ENCODE results near the gene PTPN14.
"Not testable (repeated sequence)": the region's sequence is repeated elsewhere in the genome, so short reads cannot be mapped to it uniquely, and the experiment has no call there.

PTPN14 gene

GRCh38 chr1:214523124-214523824, 28.1 kb downstream of the PTPN14 start:
- H3K27ac Mint-ChIP-seq, result peak overlapping the region; percentile 23
- H3K9me3 Mint-ChIP-seq, result peaks cover 8% of the 10 kb centered on the region
- peaks cover 83% of the 10 kb centered on the region for H3K4me1 Mint-ChIP-seq
- H3K36me3 Mint-ChIP-seq (ENCODE audit: low read depth), result peaks cover 21% of the 10 kb centered on the region
- H3K4me3 Mint-ChIP-seq, result no peak overlapping the region
- H3K27me3 Mint-ChIP-seq (ENCODE audit: low read depth, poor library complexity), result peaks cover 5% of the 10 kb centered on the region
- no peak for DNase-seq
- TF ChIP-seq, protein P1, sequence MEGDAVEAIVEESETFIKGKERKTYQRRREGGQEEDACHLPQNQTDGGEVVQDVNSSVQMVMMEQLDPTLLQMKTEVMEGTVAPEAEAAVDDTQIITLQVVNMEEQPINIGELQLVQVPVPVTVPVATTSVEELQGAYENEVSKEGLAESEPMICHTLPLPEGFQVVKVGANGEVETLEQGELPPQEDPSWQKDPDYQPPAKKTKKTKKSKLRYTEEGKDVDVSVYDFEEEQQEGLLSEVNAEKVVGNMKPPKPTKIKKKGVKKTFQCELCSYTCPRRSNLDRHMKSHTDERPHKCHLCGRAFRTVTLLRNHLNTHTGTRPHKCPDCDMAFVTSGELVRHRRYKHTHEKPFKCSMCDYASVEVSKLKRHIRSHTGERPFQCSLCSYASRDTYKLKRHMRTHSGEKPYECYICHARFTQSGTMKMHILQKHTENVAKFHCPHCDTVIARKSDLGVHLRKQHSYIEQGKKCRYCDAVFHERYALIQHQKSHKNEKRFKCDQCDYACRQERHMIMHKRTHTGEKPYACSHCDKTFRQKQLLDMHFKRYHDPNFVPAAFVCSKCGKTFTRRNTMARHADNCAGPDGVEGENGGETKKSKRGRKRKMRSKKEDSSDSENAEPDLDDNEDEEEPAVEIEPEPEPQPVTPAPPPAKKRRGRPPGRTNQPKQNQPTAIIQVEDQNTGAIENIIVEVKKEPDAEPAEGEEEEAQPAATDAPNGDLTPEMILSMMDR (IDR thresholded peaks at IDR 0.05), result no peak

DNA sequence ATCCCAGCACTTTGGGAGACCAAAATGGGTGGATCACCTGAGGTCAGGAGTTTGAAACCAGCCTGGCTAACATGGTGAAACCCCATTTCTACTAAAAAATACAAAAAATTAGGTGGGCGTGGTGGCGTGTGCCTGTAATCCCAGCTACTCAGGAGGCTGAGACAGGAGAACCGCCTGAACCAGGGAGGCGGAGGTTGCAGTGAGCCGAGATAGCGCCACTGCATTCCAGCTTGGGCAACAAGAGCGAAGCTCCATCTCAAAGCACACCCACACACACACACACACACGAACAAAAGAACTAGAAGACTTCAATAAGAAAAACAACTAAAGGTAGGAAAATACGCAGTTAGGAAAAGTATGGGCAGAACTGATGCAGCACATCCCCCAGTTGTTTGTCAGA, 29.9 kb downstream of the PTPN14 start:
- not testable (repeated sequence) for H3K4me3 Mint-ChIP-seq; H3K27me3 Mint-ChIP-seq (ENCODE audit: low read depth, poor library complexity); DNase-seq; H3K9me3 Mint-ChIP-seq
- Mint-ChIP-seq H3K4me1 (peaks cover 82% of the 10 kb centered on the region), H3K36me3 (ENCODE audit: low read depth) (peaks cover 21% of the 10 kb centered on the region), H3K27ac (peak overlapping the region; percentile 26)

DNA sequence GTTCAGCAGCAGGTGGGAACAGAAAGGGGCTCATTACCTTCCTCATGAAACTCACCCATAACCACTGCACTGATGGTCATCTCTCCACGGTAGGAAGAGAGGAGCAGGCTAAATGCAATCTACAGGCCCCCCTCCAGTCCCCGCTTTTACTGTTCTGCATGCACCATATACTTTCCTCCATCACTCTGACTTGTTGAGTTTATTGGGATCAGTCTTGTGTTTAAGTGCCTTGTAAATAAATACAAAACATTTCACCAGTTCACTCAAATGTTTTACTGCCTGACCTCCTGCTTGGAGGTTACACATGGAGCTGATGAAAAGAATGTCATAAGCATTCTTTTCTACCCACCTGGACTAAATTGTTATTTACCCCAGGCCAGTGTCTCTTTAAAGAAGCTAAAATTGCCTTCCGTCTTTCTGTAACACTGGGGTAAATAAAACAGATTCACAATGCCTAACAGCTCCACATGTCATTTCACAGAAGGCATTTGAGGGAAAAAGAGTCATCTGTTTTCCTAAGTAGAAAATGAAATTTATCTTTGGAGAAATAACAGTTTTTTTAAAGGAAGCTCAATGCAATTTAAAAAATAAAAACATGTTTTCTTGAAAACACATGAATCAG, 30.7 kb downstream of the PTPN14 start:
- Mint-ChIP-seq H3K9me3 (peaks cover 8% of the 10 kb centered on the region), H3K4me1 (peaks cover 82% of the 10 kb centered on the region), H3K36me3 (ENCODE audit: low read depth) (peaks cover 21% of the 10 kb centered on the region), H3K27ac (no peak overlapping the region), H3K4me3 (no peak overlapping the region), H3K27me3 (ENCODE audit: low read depth, poor library complexity) (peaks cover 5% of the 10 kb centered on the region)
- DNase-seq, result no peak
- TF ChIP-seq, protein P1 (IDR thresholded peaks at IDR 0.05), result no peak

DNA sequence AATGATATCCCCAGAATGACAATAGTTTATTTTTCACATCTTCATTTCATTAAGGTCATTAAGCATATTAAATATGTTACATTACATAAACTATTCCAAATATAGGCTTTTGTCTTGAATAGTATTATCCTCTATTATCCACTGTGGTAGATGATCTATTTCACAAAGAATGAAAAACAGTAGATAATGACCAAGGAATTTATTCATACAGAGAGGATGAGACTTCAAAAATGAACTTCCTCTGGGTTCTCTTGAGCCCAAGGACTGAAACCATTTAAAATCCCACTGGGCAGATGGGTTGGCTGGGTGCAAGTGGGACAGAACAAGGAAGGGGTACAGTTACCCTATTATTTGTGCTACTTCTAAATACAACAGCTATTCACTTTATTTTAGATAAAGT, 33.0 kb downstream of the PTPN14 start:
- peaks cover 23% of the 10 kb centered on the region for H3K36me3 Mint-ChIP-seq (ENCODE audit: low read depth)
- H3K27ac Mint-ChIP-seq, result no peak overlapping the region
- H3K4me1 Mint-ChIP-seq, result peaks cover 92% of the 10 kb centered on the region
- DNase-seq, result no peak
- H3K9me3 Mint-ChIP-seq, result peaks cover 8% of the 10 kb centered on the region
- peaks cover 5% of the 10 kb centered on the region for H3K27me3 Mint-ChIP-seq (ENCODE audit: low read depth, poor library complexity)
- TF ChIP-seq, protein P1 (IDR thresholded peaks at IDR 0.05), result no peak
- H3K4me3 Mint-ChIP-seq, result no peak overlapping the region

DNA sequence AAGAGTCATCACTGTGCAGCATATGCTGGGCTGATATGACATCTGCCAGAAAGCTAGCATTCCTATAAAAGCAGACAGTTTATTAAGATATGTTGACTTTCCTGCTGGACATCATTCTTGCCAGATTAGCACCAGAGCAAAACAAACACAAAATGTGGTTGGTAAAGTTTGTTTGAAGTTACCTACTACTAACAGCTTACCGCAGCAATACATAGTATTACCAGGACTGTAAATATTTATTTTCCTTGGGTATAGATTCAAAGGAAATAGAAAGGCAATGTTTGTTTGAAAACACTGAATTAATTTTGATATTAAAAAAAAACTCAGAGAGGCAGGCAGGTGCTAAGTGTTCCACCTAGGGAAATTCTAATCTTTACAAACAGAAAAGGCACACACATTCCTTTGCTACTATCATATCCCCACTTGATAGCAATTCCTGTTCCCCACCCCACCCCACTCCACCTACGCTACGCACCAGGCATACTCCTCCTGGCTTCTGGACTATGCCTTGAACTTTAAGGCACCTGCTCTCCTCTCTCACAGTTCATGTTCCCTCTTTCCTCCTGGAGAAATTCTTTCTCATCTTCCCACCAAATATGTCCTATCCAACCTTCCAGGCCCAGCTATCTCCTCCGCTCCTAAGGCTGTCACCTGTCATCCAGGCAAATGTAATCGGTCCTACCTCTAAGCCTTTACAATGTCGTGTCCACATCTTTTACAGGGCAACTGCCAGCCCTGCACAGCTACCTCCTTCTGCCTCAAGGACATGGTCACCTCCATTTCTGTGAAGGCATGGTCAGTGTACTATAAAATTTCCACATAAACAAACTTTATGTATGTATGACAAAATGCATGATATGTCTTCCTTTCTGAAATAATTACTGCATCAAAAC, 34.7 kb downstream of the PTPN14 start:
- Mint-ChIP-seq H3K27ac (peak overlapping the region; percentile 60), H3K9me3 (peaks cover 11% of the 10 kb centered on the region), H3K27me3 (ENCODE audit: low read depth, poor library complexity) (peaks cover 10% of the 10 kb centered on the region), H3K4me1 (peaks cover 91% of the 10 kb centered on the region), H3K36me3 (ENCODE audit: low read depth) (peaks cover 24% of the 10 kb centered on the region), H3K4me3 (no peak overlapping the region)
- TF ChIP-seq, protein P1 (IDR thresholded peaks at IDR 0.05), result no peak
- no peak for DNase-seq

Data from nephron progenitor cell (in vitro differentiated cells).